ENCODE measurements around the gene GPC6.

The GPC6 gene

GRCh38 chr13:93190006-93190405, 36.6 kb upstream of the GPC6 start:
- no peaks in the 10 kb centered on the region for H3K79me2 ChIP-seq (ENCODE audit: control insufficient read depth, insufficient read depth, low read length, poor library complexity)
- H3K18ac ChIP-seq (ENCODE audit: low read length): no peak overlapping the region
- H2AK5ac ChIP-seq (ENCODE audit: low read length): no peak overlapping the region
- no peaks in the 10 kb centered on the region for H3K27me3 ChIP-seq (ENCODE audit: insufficient read depth, low read length)
- peak overlapping the region; percentile 40 for H3K9ac ChIP-seq (ENCODE audit: low read length)
- H3K23ac ChIP-seq (ENCODE audit: low read length): no peak overlapping the region
- no peak overlapping the region for H3K4me2 ChIP-seq (ENCODE audit: low read length)
- no peak overlapping the region for H3K4ac ChIP-seq (ENCODE audit: low read depth, low read length)
- no peak overlapping the region for H2AFZ ChIP-seq (ENCODE audit: insufficient read depth, low read length, poor library complexity)
- H3K9me3 ChIP-seq (ENCODE audit: insufficient read depth, low read depth, low read length): peaks cover 5% of the 10 kb centered on the region
- H2BK5ac ChIP-seq (ENCODE audit: low read depth, low read length, poor library complexity): no peak overlapping the region
- no peak overlapping the region for H3K4me3 ChIP-seq (ENCODE audit: low read depth, low read length)
- H4K91ac ChIP-seq (ENCODE audit: low read depth, low read length): no peak overlapping the region
- H3K14ac ChIP-seq (ENCODE audit: low read length): no peak overlapping the region
- H3K4me1 ChIP-seq (ENCODE audit: control insufficient read depth in 1 of 2, insufficient read depth in 2 of 2, low read length in 2 of 2): no peaks in the 10 kb centered on the region
- H4K8ac ChIP-seq (ENCODE audit: low read depth, low read length): no peak overlapping the region
- H3K36me3 ChIP-seq (ENCODE audit: control insufficient read depth in 1 of 2, insufficient read depth in 2 of 2, low read length in 2 of 2): no peaks in the 10 kb centered on the region
- no peak overlapping the region for H3K27ac ChIP-seq (ENCODE audit: low read depth, low read length)
- H2BK12ac ChIP-seq (ENCODE audit: low read length): no peak overlapping the region
- DNase-seq: no peak
- WGBS (ENCODE audit: extremely low coverage, insufficient coverage, insufficient read length): no CpG with 5 or more reads among the region's 2 CpGs
- no peaks in the 10 kb centered on the region for H3K79me1 ChIP-seq (ENCODE audit: low read length)
- no peak overlapping the region for H2BK120ac ChIP-seq (ENCODE audit: insufficient read depth, low read length, poor library complexity)
- no peak overlapping the region for H4K12ac ChIP-seq (ENCODE audit: low read depth, low read length)

- Histone ChIP-seq H3K23ac (ENCODE audit: low read length) (no peak overlapping the region), H2BK120ac (ENCODE audit: insufficient read depth, low read length, poor library complexity) (no peak overlapping the region), H4K8ac (ENCODE audit: low read depth, low read length) (no peak overlapping the region), H3K4me3 (ENCODE audit: low read depth, low read length) (no peak overlapping the region), H3K9ac (ENCODE audit: low read length) (no peak overlapping the region), H3K4ac (ENCODE audit: low read depth, low read length) (no peak overlapping the region), H4K12ac (ENCODE audit: low read depth, low read length) (no peak overlapping the region), H4K91ac (ENCODE audit: low read depth, low read length) (no peak overlapping the region), H2AFZ (ENCODE audit: insufficient read depth, low read length, poor library complexity) (no peak overlapping the region), H3K18ac (ENCODE audit: low read length) (no peak overlapping the region), H2BK12ac (ENCODE audit: low read length) (no peak overlapping the region), H3K79me2 (ENCODE audit: control insufficient read depth, insufficient read depth, low read length, poor library complexity) (no peaks in the 10 kb centered on the region), H2BK5ac (ENCODE audit: low read depth, low read length, poor library complexity) (no peak overlapping the region), H3K4me2 (ENCODE audit: low read length) (no peak overlapping the region), H2AK5ac (ENCODE audit: low read length) (no peak overlapping the region), H3K27ac (ENCODE audit: low read depth, low read length) (no peak overlapping the region), H3K27me3 (ENCODE audit: insufficient read depth, low read length) (no peaks in the 10 kb centered on the region), H3K4me1 (ENCODE audit: control insufficient read depth in 1 of 2, insufficient read depth in 2 of 2, low read length in 2 of 2) (no peaks in the 10 kb centered on the region), H3K36me3 (ENCODE audit: control insufficient read depth in 1 of 2, insufficient read depth in 2 of 2, low read length in 2 of 2) (no peaks in the 10 kb centered on the region), H3K79me1 (ENCODE audit: low read length) (no peaks in the 10 kb centered on the region), H3K14ac (ENCODE audit: low read length) (no peak overlapping the region), H3K9me3 (ENCODE audit: insufficient read depth, low read depth, low read length) (peaks cover 7% of the 10 kb centered on the region)
- no CpG with 5 or more reads among the region's 4 CpGs for WGBS (ENCODE audit: extremely low coverage, insufficient coverage, insufficient read length)
- no peak for DNase-seq
These were observed 32.9 kb upstream of the GPC6 start for GRCh38 chr13:93193682-93194081.

- Histone ChIP-seq H3K4me1 (ENCODE audit: control insufficient read depth in 1 of 2, insufficient read depth in 2 of 2, low read length in 2 of 2) (no peaks in the 10 kb centered on the region), H3K9me3 (ENCODE audit: insufficient read depth, low read depth, low read length) (peaks cover 2% of the 10 kb centered on the region), H3K14ac (ENCODE audit: low read length) (no peak overlapping the region), H2BK12ac (ENCODE audit: low read length) (no peak overlapping the region), H3K27ac (ENCODE audit: low read depth, low read length) (no peak overlapping the region), H4K12ac (ENCODE audit: low read depth, low read length) (no peak overlapping the region), H2AK5ac (ENCODE audit: low read length) (no peak overlapping the region), H4K8ac (ENCODE audit: low read depth, low read length) (no peak overlapping the region), H3K79me2 (ENCODE audit: control insufficient read depth, insufficient read depth, low read length, poor library complexity) (no peaks in the 10 kb centered on the region), H2BK5ac (ENCODE audit: low read depth, low read length, poor library complexity) (no peak overlapping the region), H3K4me2 (ENCODE audit: low read length) (no peak overlapping the region), H3K4ac (ENCODE audit: low read depth, low read length) (no peak overlapping the region), H3K36me3 (ENCODE audit: control insufficient read depth in 1 of 2, insufficient read depth in 2 of 2, low read length in 2 of 2) (no peaks in the 10 kb centered on the region), H3K18ac (ENCODE audit: low read length) (no peak overlapping the region), H3K27me3 (ENCODE audit: insufficient read depth, low read length) (no peaks in the 10 kb centered on the region), H4K91ac (ENCODE audit: low read depth, low read length) (no peak overlapping the region), H3K9ac (ENCODE audit: low read length) (no peak overlapping the region), H3K4me3 (ENCODE audit: low read depth, low read length) (no peak overlapping the region), H2BK120ac (ENCODE audit: insufficient read depth, low read length, poor library complexity) (no peak overlapping the region), H2AFZ (ENCODE audit: insufficient read depth, low read length, poor library complexity) (no peak overlapping the region), H3K23ac (ENCODE audit: low read length) (no peak overlapping the region), H3K79me1 (ENCODE audit: low read length) (no peaks in the 10 kb centered on the region)
- no peak for DNase-seq
- no CpG with 5 or more reads among the region's 1 CpG for WGBS (ENCODE audit: extremely low coverage, insufficient coverage, insufficient read length)
These were observed 26.8 kb upstream of the GPC6 start for GRCh38 chr13:93199856-93200255.

- Histone ChIP-seq H2BK120ac (ENCODE audit: insufficient read depth, low read length, poor library complexity) (no peak overlapping the region), H3K27me3 (ENCODE audit: insufficient read depth, low read length) (no peaks in the 10 kb centered on the region), H3K27ac (ENCODE audit: low read depth, low read length) (no peak overlapping the region), H2AK5ac (ENCODE audit: low read length) (no peak overlapping the region), H3K4ac (ENCODE audit: low read depth, low read length) (no peak overlapping the region), H2AFZ (ENCODE audit: insufficient read depth, low read length, poor library complexity) (no peak overlapping the region), H4K12ac (ENCODE audit: low read depth, low read length) (no peak overlapping the region), H3K9me3 (ENCODE audit: insufficient read depth, low read depth, low read length) (peaks cover 2% of the 10 kb centered on the region), H3K18ac (ENCODE audit: low read length) (no peak overlapping the region), H4K8ac (ENCODE audit: low read depth, low read length) (no peak overlapping the region), H3K4me2 (ENCODE audit: low read length) (no peak overlapping the region), H3K36me3 (ENCODE audit: control insufficient read depth in 1 of 2, insufficient read depth in 2 of 2, low read length in 2 of 2) (no peaks in the 10 kb centered on the region), H3K4me1 (ENCODE audit: control insufficient read depth in 1 of 2, insufficient read depth in 2 of 2, low read length in 2 of 2) (no peaks in the 10 kb centered on the region), H3K79me2 (ENCODE audit: control insufficient read depth, insufficient read depth, low read length, poor library complexity) (no peaks in the 10 kb centered on the region), H2BK5ac (ENCODE audit: low read depth, low read length, poor library complexity) (no peak overlapping the region), H3K79me1 (ENCODE audit: low read length) (no peaks in the 10 kb centered on the region), H3K14ac (ENCODE audit: low read length) (no peak overlapping the region), H3K4me3 (ENCODE audit: low read depth, low read length) (no peak overlapping the region), H2BK12ac (ENCODE audit: low read length) (no peak overlapping the region), H3K23ac (ENCODE audit: low read length) (no peak overlapping the region), H3K9ac (ENCODE audit: low read length) (no peak overlapping the region), H4K91ac (ENCODE audit: low read depth, low read length) (no peak overlapping the region)
- DNase-seq: no peak
These were observed 26.0 kb upstream of the GPC6 start for GRCh38 chr13:93200626-93201025.
